Measurements from ENCODE around the gene SPEF2.

DNA sequence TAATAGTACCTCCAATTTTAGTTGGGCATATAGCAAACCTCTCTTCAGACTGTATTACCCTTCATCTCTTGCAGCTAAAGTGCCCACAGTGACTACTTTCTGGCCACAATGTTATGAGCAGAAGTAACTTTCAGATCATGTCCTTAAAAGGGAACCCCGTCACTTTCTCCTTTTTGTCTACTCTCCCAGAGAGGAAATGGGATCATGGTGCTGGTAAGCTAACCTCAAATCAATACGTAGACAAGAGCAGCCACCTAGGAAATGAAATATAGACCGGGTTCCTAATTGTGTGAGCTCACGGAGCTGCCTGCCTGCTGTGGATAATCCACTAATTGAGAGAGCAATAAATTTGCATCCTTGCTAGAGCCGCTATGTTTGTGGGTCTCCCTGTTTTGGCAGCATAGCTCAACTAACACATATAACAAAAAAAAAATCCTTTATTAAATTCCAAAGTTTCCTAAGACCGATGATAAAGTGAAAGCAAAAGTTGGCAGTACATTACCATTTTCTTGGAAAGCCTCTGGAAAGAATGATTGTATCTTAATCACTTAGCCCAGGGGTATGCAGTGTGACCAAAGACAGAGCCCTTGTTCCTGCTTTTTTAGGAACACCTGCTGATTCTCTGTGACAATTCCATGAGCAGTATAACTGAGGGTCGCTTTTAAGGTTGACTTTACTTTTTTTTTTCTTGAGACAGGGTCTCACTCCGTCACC, 233.5 kb downstream of the SPEF2 start:
- TF ChIP-seq, protein P1, sequence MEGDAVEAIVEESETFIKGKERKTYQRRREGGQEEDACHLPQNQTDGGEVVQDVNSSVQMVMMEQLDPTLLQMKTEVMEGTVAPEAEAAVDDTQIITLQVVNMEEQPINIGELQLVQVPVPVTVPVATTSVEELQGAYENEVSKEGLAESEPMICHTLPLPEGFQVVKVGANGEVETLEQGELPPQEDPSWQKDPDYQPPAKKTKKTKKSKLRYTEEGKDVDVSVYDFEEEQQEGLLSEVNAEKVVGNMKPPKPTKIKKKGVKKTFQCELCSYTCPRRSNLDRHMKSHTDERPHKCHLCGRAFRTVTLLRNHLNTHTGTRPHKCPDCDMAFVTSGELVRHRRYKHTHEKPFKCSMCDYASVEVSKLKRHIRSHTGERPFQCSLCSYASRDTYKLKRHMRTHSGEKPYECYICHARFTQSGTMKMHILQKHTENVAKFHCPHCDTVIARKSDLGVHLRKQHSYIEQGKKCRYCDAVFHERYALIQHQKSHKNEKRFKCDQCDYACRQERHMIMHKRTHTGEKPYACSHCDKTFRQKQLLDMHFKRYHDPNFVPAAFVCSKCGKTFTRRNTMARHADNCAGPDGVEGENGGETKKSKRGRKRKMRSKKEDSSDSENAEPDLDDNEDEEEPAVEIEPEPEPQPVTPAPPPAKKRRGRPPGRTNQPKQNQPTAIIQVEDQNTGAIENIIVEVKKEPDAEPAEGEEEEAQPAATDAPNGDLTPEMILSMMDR (tag by site-specific recombination; IDR thresholded peaks at IDR 0.05): no peak
- no peak for TF ChIP-seq ZNF677 (tag by site-specific recombination; IDR thresholded peaks at IDR 0.05)
- TF ChIP-seq, protein P2, sequence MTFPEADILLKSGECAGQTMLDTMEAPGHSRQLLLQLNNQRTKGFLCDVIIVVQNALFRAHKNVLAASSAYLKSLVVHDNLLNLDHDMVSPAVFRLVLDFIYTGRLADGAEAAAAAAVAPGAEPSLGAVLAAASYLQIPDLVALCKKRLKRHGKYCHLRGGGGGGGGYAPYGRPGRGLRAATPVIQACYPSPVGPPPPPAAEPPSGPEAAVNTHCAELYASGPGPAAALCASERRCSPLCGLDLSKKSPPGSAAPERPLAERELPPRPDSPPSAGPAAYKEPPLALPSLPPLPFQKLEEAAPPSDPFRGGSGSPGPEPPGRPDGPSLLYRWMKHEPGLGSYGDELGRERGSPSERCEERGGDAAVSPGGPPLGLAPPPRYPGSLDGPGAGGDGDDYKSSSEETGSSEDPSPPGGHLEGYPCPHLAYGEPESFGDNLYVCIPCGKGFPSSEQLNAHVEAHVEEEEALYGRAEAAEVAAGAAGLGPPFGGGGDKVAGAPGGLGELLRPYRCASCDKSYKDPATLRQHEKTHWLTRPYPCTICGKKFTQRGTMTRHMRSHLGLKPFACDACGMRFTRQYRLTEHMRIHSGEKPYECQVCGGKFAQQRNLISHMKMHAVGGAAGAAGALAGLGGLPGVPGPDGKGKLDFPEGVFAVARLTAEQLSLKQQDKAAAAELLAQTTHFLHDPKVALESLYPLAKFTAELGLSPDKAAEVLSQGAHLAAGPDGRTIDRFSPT (tag by site-specific recombination; IDR thresholded peaks at IDR 0.05): no peak
- no peak for TF ChIP-seq ZNF501 (tag by site-specific recombination; IDR thresholded peaks at IDR 0.05)
- TF ChIP-seq, protein P3, sequence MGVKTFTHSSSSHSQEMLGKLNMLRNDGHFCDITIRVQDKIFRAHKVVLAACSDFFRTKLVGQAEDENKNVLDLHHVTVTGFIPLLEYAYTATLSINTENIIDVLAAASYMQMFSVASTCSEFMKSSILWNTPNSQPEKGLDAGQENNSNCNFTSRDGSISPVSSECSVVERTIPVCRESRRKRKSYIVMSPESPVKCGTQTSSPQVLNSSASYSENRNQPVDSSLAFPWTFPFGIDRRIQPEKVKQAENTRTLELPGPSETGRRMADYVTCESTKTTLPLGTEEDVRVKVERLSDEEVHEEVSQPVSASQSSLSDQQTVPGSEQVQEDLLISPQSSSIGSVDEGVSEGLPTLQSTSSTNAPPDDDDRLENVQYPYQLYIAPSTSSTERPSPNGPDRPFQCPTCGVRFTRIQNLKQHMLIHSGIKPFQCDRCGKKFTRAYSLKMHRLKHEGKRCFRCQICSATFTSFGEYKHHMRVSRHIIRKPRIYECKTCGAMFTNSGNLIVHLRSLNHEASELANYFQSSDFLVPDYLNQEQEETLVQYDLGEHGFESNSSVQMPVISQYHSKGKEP (tag by site-specific recombination; IDR thresholded peaks at IDR 0.05): no peak

Data from HEK293 (cell line).